ENCODE data around the gene ZBTB7A.

Gene ZBTB7A

GRCh38 chr19:4094291-4094690 lies 27.6 kb upstream of the ZBTB7A start:
- DNase-seq (ENCODE audit: low read depth): no peak

- no peak for DNase-seq (ENCODE audit: low read depth)
These were observed 27.0 kb upstream of the ZBTB7A start for GRCh38 chr19:4093643-4094175.

- no peak for DNase-seq (ENCODE audit: low read depth)
These were observed 23.9 kb upstream of the ZBTB7A start for GRCh38 chr19:4090356-4091220.

- no peak for DNase-seq (ENCODE audit: low read depth)
These were observed 23.2 kb upstream of the ZBTB7A start for GRCh38 chr19:4089946-4090345.

GRCh38 chr19:4089400-4089908 lies 22.8 kb upstream of the ZBTB7A start:
- peak; percentile 25 for DNase-seq (ENCODE audit: low read depth)

GRCh38 chr19:4088975-4089374 lies 22.3 kb upstream of the ZBTB7A start:
- DNase-seq (ENCODE audit: low read depth): no peak

- no peak for DNase-seq (ENCODE audit: low read depth)
These were observed 21.3 kb upstream of the ZBTB7A start for GRCh38 chr19:4087787-4088679.

- no peak for DNase-seq (ENCODE audit: low read depth)
These were observed 19.7 kb upstream of the ZBTB7A start for GRCh38 chr19:4086411-4086867.

- no peak for DNase-seq (ENCODE audit: low read depth)
These were observed 17.8 kb upstream of the ZBTB7A start for GRCh38 chr19:4084547-4084877.

- DNase-seq (ENCODE audit: low read depth): no peak
These were observed 17.2 kb upstream of the ZBTB7A start for GRCh38 chr19:4083677-4084546.

- no peak for DNase-seq (ENCODE audit: low read depth)
These were observed 15.5 kb upstream of the ZBTB7A start for GRCh38 chr19:4082172-4082571.

GRCh38 chr19:4081441-4082129 lies 14.9 kb upstream of the ZBTB7A start:
- DNase-seq (ENCODE audit: low read depth): no peak

- no peak for DNase-seq (ENCODE audit: low read depth)
These were observed 13.8 kb upstream of the ZBTB7A start for GRCh38 chr19:4080473-4080872.

GRCh38 chr19:4077800-4078684 lies 11.3 kb upstream of the ZBTB7A start:
- no peak for DNase-seq (ENCODE audit: low read depth)

- DNase-seq (ENCODE audit: low read depth): no peak
These were observed 10.3 kb upstream of the ZBTB7A start for GRCh38 chr19:4077007-4077374.

- no peak for DNase-seq (ENCODE audit: low read depth)
These were observed 8.7 kb upstream of the ZBTB7A start for GRCh38 chr19:4075373-4075772.

- DNase-seq (ENCODE audit: low read depth): no peak
These were observed 4.9 kb upstream of the ZBTB7A start for GRCh38 chr19:4071610-4072009.

GRCh38 chr19:4069331-4069959 lies 2.7 kb upstream of the ZBTB7A start:
- DNase-seq (ENCODE audit: low read depth): peak; percentile 48
